IMR-90 (cell line): ENCODE measurements around the gene GNPTG.

Experiments
- BHLHE40 ChIP-seq: fragments of 150-350 bp; IDR thresholded peaks from 2 replicates; pipeline ENCODE4 v1.6.1; 2016; ENCODE audit warnings: mild to moderate bottlenecking, low read depth, low read length
- CEBPB ChIP-seq: IDR thresholded peaks from 2 replicates; pipeline ENCODE4 v1.6.1; 2012; ENCODE audit warnings: low read depth, low read length, improper control_type of control experiment
- CHD1 ChIP-seq: IDR thresholded peaks from 2 replicates; pipeline ENCODE4 v1.6.1; 2012; ENCODE audit warnings: low read depth, low read length, improper control_type of control experiment
- MAZ ChIP-seq: IDR thresholded peaks from 2 replicates; pipeline ENCODE4 v1.6.1; 2012; ENCODE audit warnings: low read depth, mild to moderate bottlenecking, low read length, improper control_type of control experiment, moderate library complexity, borderline replicate concordance
- MXI1 ChIP-seq: IDR thresholded peaks from 2 replicates; pipeline ENCODE4 v1.6.1; 2012; ENCODE audit warnings: low read depth, mild to moderate bottlenecking, low read length, moderate library complexity, borderline replicate concordance
- POLR2A ChIP-seq: IDR thresholded peaks from 2 replicates; pipeline ENCODE4 v1.6.1; 2012; ENCODE audit warnings: mild to moderate bottlenecking, low read depth, low read length
- RAD21 ChIP-seq: IDR thresholded peaks from 2 replicates; pipeline ENCODE4 v1.6.1; 2012; ENCODE audit warnings: low read length, improper control_type of control experiment
- RCOR1 ChIP-seq: IDR thresholded peaks from 2 replicates; pipeline ENCODE4 v1.6.1; 2012; ENCODE audit warnings: mild to moderate bottlenecking, low read length, improper control_type of control experiment; ENCODE audit not compliant: insufficient replicate concordance
- RFX5 ChIP-seq: IDR thresholded peaks from 2 replicates; pipeline ENCODE4 v1.8.0; 2012; ENCODE audit warnings: low read depth, mild to moderate bottlenecking, low read length, moderate library complexity
- SMC3 ChIP-seq: fragments of 150-350 bp; IDR thresholded peaks from 2 replicates; pipeline ENCODE4 v1.6.1; 2016; ENCODE audit warnings: low read depth, mild to moderate bottlenecking, antibody characterized with exemption, low read length, moderate library complexity
- TF ChIP-seq, protein P1 (sequence below): conservative IDR thresholded peaks from 2 replicates; pipeline ENCODE4 v1.5.1; 2012; ENCODE audit warnings: mild to moderate bottlenecking, low read depth, low read length, improper control_type of control experiment

DNA sequence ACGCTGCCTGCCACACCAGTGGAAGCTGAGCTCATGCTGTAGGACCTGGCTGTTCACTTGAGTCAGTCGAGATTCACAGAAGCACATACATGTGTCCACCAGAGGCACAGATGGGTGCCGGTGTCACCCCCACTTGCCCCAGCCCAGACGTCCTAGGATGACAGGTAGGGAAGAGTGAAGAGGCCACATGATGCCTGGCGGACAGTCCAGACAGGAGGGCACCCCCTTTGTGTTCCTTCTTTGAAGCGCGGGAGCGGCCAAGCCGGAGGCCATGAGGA is 33.5 kb upstream of the GNPTG start:
- TF ChIP-seq POLR2A = no peak
- TF ChIP-seq, protein P1, sequence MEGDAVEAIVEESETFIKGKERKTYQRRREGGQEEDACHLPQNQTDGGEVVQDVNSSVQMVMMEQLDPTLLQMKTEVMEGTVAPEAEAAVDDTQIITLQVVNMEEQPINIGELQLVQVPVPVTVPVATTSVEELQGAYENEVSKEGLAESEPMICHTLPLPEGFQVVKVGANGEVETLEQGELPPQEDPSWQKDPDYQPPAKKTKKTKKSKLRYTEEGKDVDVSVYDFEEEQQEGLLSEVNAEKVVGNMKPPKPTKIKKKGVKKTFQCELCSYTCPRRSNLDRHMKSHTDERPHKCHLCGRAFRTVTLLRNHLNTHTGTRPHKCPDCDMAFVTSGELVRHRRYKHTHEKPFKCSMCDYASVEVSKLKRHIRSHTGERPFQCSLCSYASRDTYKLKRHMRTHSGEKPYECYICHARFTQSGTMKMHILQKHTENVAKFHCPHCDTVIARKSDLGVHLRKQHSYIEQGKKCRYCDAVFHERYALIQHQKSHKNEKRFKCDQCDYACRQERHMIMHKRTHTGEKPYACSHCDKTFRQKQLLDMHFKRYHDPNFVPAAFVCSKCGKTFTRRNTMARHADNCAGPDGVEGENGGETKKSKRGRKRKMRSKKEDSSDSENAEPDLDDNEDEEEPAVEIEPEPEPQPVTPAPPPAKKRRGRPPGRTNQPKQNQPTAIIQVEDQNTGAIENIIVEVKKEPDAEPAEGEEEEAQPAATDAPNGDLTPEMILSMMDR = no peak
- TF ChIP-seq RAD21 = no peak
- no peak for TF ChIP-seq CEBPB
- TF ChIP-seq MAZ = no peak
- TF ChIP-seq RFX5 = no peak
- TF ChIP-seq SMC3 = no peak
- no peak for TF ChIP-seq BHLHE40
- no peak for TF ChIP-seq MXI1
- TF ChIP-seq RCOR1 = no peak
- no peak for TF ChIP-seq CHD1
